Measurements from ENCODE around the gene TRAPPC10. TPM values are rescaled to one million over a fixed set of nuclear protein-coding genes. Genes with fewer than 3 reads are reported as not detected.
A peak's percentile ranks its signal among the peaks of the same experiment; 100 is the strongest.

The TRAPPC10 gene
- total RNA-seq, 1 donor from 2014 or later: 21.4 TPM

DNA sequence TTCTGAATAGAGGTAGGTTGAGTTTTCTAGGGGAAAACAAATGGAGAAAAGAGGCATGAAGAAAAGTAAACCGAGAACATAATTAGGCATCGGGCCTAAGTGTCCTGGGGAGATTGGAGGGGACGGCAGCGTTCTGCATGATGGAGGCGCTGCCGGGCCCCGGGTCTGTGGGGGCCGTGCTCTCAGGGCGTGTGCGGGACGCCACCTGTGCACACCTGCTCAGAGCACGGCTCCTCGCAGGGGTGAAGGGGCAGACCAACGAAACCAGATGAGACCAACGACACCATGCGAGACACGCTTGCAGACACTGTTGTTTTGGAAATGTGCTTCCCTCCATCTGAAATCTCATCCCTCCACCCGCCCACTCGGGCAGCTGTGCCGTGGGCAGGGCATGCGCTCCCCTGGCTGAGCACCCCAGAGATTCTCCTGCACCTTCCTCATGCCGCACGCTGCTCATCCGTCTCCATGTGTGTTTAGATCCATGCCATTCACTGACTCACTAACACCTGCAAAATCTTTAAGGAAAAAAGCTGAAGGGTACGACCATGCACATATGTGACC, 28.2 kb upstream of the TRAPPC10 start:
- intact Hi-C loops (cut with micrococcal nuclease): no loop called here
- DNase-seq: no peak
- TF ChIP-seq, protein P1, sequence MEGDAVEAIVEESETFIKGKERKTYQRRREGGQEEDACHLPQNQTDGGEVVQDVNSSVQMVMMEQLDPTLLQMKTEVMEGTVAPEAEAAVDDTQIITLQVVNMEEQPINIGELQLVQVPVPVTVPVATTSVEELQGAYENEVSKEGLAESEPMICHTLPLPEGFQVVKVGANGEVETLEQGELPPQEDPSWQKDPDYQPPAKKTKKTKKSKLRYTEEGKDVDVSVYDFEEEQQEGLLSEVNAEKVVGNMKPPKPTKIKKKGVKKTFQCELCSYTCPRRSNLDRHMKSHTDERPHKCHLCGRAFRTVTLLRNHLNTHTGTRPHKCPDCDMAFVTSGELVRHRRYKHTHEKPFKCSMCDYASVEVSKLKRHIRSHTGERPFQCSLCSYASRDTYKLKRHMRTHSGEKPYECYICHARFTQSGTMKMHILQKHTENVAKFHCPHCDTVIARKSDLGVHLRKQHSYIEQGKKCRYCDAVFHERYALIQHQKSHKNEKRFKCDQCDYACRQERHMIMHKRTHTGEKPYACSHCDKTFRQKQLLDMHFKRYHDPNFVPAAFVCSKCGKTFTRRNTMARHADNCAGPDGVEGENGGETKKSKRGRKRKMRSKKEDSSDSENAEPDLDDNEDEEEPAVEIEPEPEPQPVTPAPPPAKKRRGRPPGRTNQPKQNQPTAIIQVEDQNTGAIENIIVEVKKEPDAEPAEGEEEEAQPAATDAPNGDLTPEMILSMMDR (IDR thresholded peaks at IDR 0.05; ENCODE audit: borderline replicate concordance): no peak
- no peak overlapping the region for H3K27ac ChIP-seq (replicated peaks)
- no peak overlapping the region for H3K4me3 ChIP-seq
- H3K9me3 ChIP-seq (replicated peaks): no peaks in the 10 kb centered on the region
- no peaks in the 10 kb centered on the region for H3K27me3 ChIP-seq (ENCODE audit: low read depth)
- H3K36me3 ChIP-seq: peaks cover 44% of the 10 kb centered on the region
- peaks cover 33% of the 10 kb centered on the region for H3K4me1 ChIP-seq

DNA sequence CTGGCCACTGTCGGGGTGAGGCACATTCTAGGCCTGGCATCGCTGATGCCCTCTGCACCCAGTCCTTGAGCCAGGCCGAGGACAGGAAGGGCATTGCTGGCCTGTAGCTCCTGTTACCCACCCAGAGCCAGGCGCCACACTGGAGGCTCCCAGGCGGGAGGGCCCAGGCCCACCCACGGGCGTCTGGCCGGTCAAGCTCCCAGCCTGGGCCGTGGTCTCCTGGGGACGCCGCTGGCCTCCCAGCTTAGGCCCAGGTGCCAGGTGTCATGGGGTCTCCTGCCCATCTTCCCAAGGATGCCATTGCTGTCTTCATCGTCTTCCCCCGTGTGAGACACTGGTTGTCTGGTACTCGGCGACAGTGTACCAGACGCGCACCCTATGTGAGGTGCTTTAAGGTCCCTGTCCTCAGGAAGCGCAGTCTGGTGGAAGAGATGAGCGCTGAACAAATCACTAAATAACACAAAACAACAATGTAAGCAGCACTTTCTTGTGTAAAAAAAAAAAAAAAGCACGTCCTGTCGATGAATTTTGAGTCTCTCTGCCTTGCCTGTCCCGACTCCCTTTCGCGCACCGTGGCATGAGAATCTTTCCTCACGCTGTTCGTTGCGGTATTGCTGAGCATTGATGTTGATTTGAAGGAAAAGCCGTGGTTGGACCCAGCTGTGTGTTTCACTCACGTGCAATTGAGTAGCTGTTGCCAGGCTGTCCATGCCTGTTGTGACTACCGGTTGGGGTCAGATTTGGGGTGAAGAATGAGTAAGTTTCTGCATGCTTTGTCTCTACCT, 27.0 kb upstream of the TRAPPC10 start:
- Histone ChIP-seq H3K4me3 (no peak overlapping the region), H3K36me3 (peaks cover 33% of the 10 kb centered on the region), H3K4me1 (peaks cover 33% of the 10 kb centered on the region), H3K9me3 (replicated peaks) (no peaks in the 10 kb centered on the region), H3K27me3 (ENCODE audit: low read depth) (no peaks in the 10 kb centered on the region), H3K27ac (replicated peaks) (no peak overlapping the region)
- TF ChIP-seq, protein P1 (IDR thresholded peaks at IDR 0.05; ENCODE audit: borderline replicate concordance): no peak
- DNase-seq: no peak
- intact Hi-C loops (cut with micrococcal nuclease): no loop called here

DNA sequence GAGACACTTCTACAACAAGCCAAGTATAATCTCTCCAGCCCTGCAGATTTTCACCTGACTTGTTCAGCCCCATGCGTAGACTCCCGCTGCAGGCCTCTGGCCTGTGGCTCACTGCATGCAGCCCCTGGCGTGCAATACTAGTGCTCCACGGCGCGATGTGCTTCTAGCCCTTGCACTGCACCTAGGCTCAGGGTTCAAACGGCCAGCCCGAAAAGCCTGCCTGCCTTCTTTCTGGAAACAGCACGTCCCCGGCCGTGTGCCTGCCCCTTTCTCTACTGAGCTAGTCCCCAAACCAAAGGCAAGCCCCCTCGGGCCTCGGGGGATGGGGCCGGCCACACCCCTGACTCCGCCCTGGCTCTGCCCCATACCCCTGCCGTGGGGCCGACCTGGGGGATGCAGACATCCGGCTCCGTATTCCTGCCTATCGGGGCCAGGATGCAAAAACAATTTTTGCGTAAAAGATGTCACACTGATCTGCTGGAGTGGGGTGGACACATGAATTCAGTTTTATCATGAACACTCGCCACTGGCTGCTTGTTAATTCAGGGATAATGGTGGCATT, 26.3 kb upstream of the TRAPPC10 start:
- H3K27me3 ChIP-seq (ENCODE audit: low read depth): no peaks in the 10 kb centered on the region
- H3K9me3 ChIP-seq (replicated peaks): no peaks in the 10 kb centered on the region
- H3K4me3 ChIP-seq: no peak overlapping the region
- intact Hi-C loops (cut with micrococcal nuclease): no loop called here
- no peak overlapping the region for H3K27ac ChIP-seq (replicated peaks)
- peaks cover 26% of the 10 kb centered on the region for H3K36me3 ChIP-seq
- TF ChIP-seq, protein P1 (IDR thresholded peaks at IDR 0.05; ENCODE audit: borderline replicate concordance): no peak
- peaks cover 33% of the 10 kb centered on the region for H3K4me1 ChIP-seq
- no peak for DNase-seq

DNA sequence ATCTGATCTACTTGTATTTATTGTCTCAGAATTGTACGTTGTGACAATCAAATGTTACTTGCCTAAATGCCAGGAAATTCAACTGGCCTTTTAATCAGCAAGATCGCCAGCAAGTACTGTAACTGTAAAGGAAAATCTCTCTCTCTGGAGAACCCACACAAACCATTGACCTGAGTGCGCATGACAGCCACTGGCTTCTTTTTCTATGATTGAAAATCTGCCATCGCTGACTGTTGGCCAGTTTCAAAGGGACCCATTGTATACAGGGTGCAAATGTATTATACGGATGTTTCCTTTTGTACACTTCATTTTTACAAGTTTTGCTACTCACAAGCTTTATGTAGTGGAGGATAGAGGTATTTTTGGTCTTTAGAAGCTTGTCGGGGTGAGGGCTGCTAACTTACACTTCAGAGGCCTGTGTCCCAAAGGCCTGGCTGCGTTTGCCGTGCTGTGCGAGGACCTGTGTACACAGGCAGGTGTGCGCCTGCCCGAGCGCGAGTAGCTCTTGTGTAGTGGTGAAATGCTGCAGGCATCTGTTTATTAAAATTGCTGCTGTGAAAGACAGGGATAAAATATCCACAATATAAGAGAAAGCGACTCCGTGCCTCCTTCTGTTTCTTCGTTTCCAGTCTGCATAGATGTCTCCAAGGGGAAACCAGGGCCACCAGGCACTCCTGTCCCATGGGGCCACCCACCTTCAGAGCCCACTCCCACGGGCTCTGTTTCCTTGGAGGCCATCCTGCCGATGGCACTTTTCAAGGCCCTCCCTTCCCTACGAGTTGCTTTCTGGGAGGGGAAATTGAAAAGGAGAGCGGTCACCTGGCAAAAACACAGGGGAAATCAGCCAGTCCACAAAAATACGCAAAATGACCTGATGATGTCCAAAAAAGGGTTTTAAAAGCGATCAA, 25.3 kb upstream of the TRAPPC10 start:
- H3K4me1 ChIP-seq: peaks cover 33% of the 10 kb centered on the region
- DNase-seq: no peak
- TF ChIP-seq, protein P1 (IDR thresholded peaks at IDR 0.05; ENCODE audit: borderline replicate concordance): no peak
- H3K36me3 ChIP-seq: peaks cover 16% of the 10 kb centered on the region
- no peaks in the 10 kb centered on the region for H3K27me3 ChIP-seq (ENCODE audit: low read depth)
- intact Hi-C loops (cut with micrococcal nuclease): no loop called here
- H3K4me3 ChIP-seq: no peak overlapping the region
- H3K27ac ChIP-seq (replicated peaks): peak overlapping the region; percentile 22
- H3K9me3 ChIP-seq (replicated peaks): no peaks in the 10 kb centered on the region

DNA sequence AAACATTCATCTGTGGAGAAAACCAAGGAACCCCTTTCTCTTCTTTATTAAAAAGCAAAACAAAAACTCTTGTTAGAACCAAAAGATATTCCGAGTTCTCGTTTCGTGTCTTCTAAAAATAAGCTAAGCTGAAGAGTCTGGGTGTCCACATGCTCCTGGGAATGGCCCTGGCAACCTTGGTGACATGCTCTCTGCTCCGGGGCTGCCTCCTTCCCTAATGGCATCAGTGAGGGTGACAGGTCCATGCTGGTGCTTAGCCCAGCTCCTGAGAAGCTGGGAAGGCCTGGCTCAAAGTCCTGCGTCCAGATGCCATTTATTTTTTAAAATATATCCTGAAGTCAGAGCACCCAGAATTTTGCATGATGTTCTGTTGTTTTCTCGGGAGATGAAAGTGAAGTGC, 24.6 kb upstream of the TRAPPC10 start:
- TF ChIP-seq, protein P1 (IDR thresholded peaks at IDR 0.05; ENCODE audit: borderline replicate concordance): no peak
- Histone ChIP-seq H3K4me3 (no peak overlapping the region), H3K9me3 (replicated peaks) (no peaks in the 10 kb centered on the region), H3K27me3 (ENCODE audit: low read depth) (no peaks in the 10 kb centered on the region), H3K36me3 (peaks cover 9% of the 10 kb centered on the region), H3K27ac (replicated peaks) (peak overlapping the region; percentile 22), H3K4me1 (peaks cover 33% of the 10 kb centered on the region)
- DNase-seq: no peak
- intact Hi-C loops (cut with micrococcal nuclease): no loop called here

Data from left ventricle myocardium inferior (tissue), 1 donor.